ENCODE data around the gene EPB41. TPM values are rescaled to one million over a fixed set of nuclear protein-coding genes. Genes with fewer than 3 reads are reported as not detected.

The EPB41 gene
- total and polyA plus RNA-seq, 9 of the 15 experiments (the other 6 are each of a cell fraction or from before 2014, with no cell fraction given) = 3.7 to 213 (median 141) TPM

- TF ChIP-seq FUS (optimal IDR thresholded peaks at IDR 0.05; ENCODE audit: low read depth, low read length) = peak; percentile 74
- TF ChIP-seq E2F1 (CRISPR knock-in tag; IDR thresholded peaks at IDR 0.05) = no peak
- TF ChIP-seq PHF21A (IDR thresholded peaks at IDR 0.05; ENCODE audit: borderline replicate concordance, low read depth) = peak; percentile 94
- no peak for TF ChIP-seq NUFIP1 (IDR thresholded peaks at IDR 0.05; ENCODE audit: partially characterized antibody)
- TF ChIP-seq ZNF12 (CRISPR knock-in tag; IDR thresholded peaks at IDR 0.05) = no peak
- no peak; the same call in 1 of the 2 replicates for TF ChIP-seq ZKSCAN1 (IDR thresholded peaks at IDR 0.05; ENCODE audit: low read depth, low read length)
- TF ChIP-seq, protein P1, sequence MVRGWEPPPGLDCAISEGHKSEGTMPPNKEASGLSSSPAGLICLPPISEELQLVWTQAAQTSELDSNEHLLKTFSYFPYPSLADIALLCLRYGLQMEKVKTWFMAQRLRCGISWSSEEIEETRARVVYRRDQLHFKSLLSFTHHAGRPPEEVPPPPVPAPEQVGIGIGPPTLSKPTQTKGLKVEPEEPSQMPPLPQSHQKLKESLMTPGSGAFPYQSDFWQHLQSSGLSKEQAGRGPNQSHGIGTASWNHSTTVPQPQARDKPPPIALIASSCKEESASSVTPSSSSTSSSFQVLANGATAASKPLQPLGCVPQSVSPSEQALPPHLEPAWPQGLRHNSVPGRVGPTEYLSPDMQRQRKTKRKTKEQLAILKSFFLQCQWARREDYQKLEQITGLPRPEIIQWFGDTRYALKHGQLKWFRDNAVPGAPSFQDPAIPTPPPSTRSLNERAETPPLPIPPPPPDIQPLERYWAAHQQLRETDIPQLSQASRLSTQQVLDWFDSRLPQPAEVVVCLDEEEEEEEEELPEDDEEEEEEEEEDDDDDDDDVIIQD (CRISPR knock-in tag; IDR thresholded peaks at IDR 0.05) = no peak
- peak; percentile 51; the same call in 1 of the 2 replicates for TF ChIP-seq PHF8 (IDR thresholded peaks at IDR 0.05; ENCODE audit: borderline replicate concordance, low read length)
- TF ChIP-seq HNRNPH1 (optimal IDR thresholded peaks at IDR 0.05; ENCODE audit: low read depth, low read length) = no peak
- TF ChIP-seq ETS2 (tag; IDR thresholded peaks at IDR 0.05; ENCODE audit: borderline replicate concordance, poor library complexity, severe bottlenecking) = no peak
- TF ChIP-seq BRF1 (IDR thresholded peaks at IDR 0.05; ENCODE audit: borderline replicate concordance, extremely low read depth, insufficient read length) = no peak
- TF ChIP-seq POLR3A (IDR thresholded peaks at IDR 0.05; ENCODE audit: borderline replicate concordance, extremely low read depth, insufficient read depth, insufficient read length) = no peak
- no peak for TF ChIP-seq DDX20 (tag; IDR thresholded peaks at IDR 0.05; ENCODE audit: low read depth)
- TF ChIP-seq ZEB2 (IDR thresholded peaks at IDR 0.05) = no peak
- peak in 1 of 2 experiments; percentile 33; a peak in 1 of 4 replicates for TF ChIP-seq SIN3A (IDR thresholded peaks at IDR 0.05; ENCODE audit: borderline replicate concordance in 2 of 2, control insufficient read depth in 1 of 2, low read depth in 2 of 2, low read length in 2 of 2)
- TF ChIP-seq KDM1A (IDR thresholded peaks at IDR 0.05) = peak; percentile 44 to 49; a peak in 2 of 4 replicates
- no peak for TF ChIP-seq HCFC1 (IDR thresholded peaks at IDR 0.05; ENCODE audit: low read depth, low read length)
- no peak for TF ChIP-seq CBX8 (IDR thresholded peaks at IDR 0.05; ENCODE audit: borderline replicate concordance, extremely low read depth, low read depth, low read length, poor library complexity, severe bottlenecking)
- peak; percentile 93 for TF ChIP-seq POLR2G (IDR thresholded peaks at IDR 0.05; ENCODE audit: low read depth, low read length)
- no peak for TF ChIP-seq MECOM (CRISPR knock-in tag; IDR thresholded peaks at IDR 0.05)
These were observed at the start of gene EPB41 (continued) for GRCh38 chr1:28914228-28915030.
